ENCODE results near the gene FKBP11.

Gene FKBP11

GRCh38 chr12:48956279-48957140 is 31.2 kb upstream of the FKBP11 start:
- DNase-seq (ENCODE audit: low read depth in 1 of 2, low spot score in 1 of 2), result no peak

GRCh38 chr12:48954841-48955501 is 29.7 kb upstream of the FKBP11 start:
- no peak for DNase-seq (ENCODE audit: low read depth in 1 of 2, low spot score in 1 of 2)

GRCh38 chr12:48954061-48954460 is 28.8 kb upstream of the FKBP11 start:
- no peak for DNase-seq (ENCODE audit: low read depth in 1 of 2, low spot score in 1 of 2)

- no peak for DNase-seq (ENCODE audit: low read depth in 1 of 2, low spot score in 1 of 2)
Measured at GRCh38 chr12:48952691-48953090, 27.4 kb upstream of the FKBP11 start.

GRCh38 chr12:48947727-48948126 is 22.4 kb upstream of the FKBP11 start:
- DNase-seq (ENCODE audit: low read depth in 1 of 2, low spot score in 1 of 2), result no peak

- DNase-seq (ENCODE audit: low read depth in 1 of 2, low spot score in 1 of 2), result no peak
Measured at GRCh38 chr12:48946943-48947342, 21.7 kb upstream of the FKBP11 start.

GRCh38 chr12:48946205-48946604 is 20.9 kb upstream of the FKBP11 start:
- DNase-seq (ENCODE audit: low read depth in 1 of 2, low spot score in 1 of 2), result no peak

GRCh38 chr12:48943221-48943620 is 17.9 kb upstream of the FKBP11 start:
- no peak for DNase-seq (ENCODE audit: low read depth in 1 of 2, low spot score in 1 of 2)

GRCh38 chr12:48940181-48940580 is 14.9 kb upstream of the FKBP11 start:
- DNase-seq (ENCODE audit: low read depth in 1 of 2, low spot score in 1 of 2), result no peak

GRCh38 chr12:48938805-48939204 is 13.5 kb upstream of the FKBP11 start:
- DNase-seq (ENCODE audit: low read depth in 1 of 2, low spot score in 1 of 2), result no peak

GRCh38 chr12:48937170-48937569 is 11.9 kb upstream of the FKBP11 start:
- DNase-seq (ENCODE audit: low read depth in 1 of 2, low spot score in 1 of 2), result no peak

- peak; percentile 64 to 78 for DNase-seq (ENCODE audit: low read depth in 1 of 2, low spot score in 1 of 2)
Measured at GRCh38 chr12:48936379-48936979, 11.2 kb upstream of the FKBP11 start.

GRCh38 chr12:48934312-48934706 is 9.0 kb upstream of the FKBP11 start:
- DNase-seq (ENCODE audit: low read depth in 1 of 2, low spot score in 1 of 2), result no peak

GRCh38 chr12:48933664-48934311 is 8.5 kb upstream of the FKBP11 start:
- no peak for DNase-seq (ENCODE audit: low read depth in 1 of 2, low spot score in 1 of 2)

- DNase-seq (ENCODE audit: low read depth in 1 of 2, low spot score in 1 of 2), result no peak
Measured at GRCh38 chr12:48932878-48933277, 7.6 kb upstream of the FKBP11 start.

GRCh38 chr12:48930475-48930874 is 5.2 kb upstream of the FKBP11 start:
- no peak for DNase-seq (ENCODE audit: low read depth in 1 of 2, low spot score in 1 of 2)

GRCh38 chr12:48929551-48929950 is 4.3 kb upstream of the FKBP11 start:
- no peak for DNase-seq (ENCODE audit: low read depth in 1 of 2, low spot score in 1 of 2)

- no peak for DNase-seq (ENCODE audit: low read depth in 1 of 2, low spot score in 1 of 2)
Measured at GRCh38 chr12:48927261-48927660, 2.0 kb upstream of the FKBP11 start.

- peak; percentile 47 to 52 for DNase-seq (ENCODE audit: low read depth in 1 of 2, low spot score in 1 of 2)
Measured at GRCh38 chr12:48924617-48925303, 532 bp downstream of the FKBP11 start.

- DNase-seq (ENCODE audit: low read depth in 1 of 2, low spot score in 1 of 2), result no peak
Measured at GRCh38 chr12:48923117-48923516, 2.2 kb downstream of the FKBP11 start.

All from activated CD4-positive, alpha-beta T cell treated with anti-CD3 and anti-CD28 coated beads, Interleukin-2, amount 50 U/mL, for 24 hours (primary cell).